HG03565 (cell line): ENCODE measurements around the gene PANK4.
"Not testable (repeated sequence)": the region's sequence is repeated elsewhere in the genome, so short reads cannot be mapped to it uniquely, and the experiment has no call there.

ENCODE experiments used
- ATAC-seq: cut with Tn5 transposase; IDR thresholded peaks from one replicate; pipeline ENCODE4 v1.9.1; 2021; ENCODE audit warnings: mild to moderate bottlenecking, moderate library complexity; ENCODE audit not compliant: unreplicated experiment

PANK4 gene

DNA sequence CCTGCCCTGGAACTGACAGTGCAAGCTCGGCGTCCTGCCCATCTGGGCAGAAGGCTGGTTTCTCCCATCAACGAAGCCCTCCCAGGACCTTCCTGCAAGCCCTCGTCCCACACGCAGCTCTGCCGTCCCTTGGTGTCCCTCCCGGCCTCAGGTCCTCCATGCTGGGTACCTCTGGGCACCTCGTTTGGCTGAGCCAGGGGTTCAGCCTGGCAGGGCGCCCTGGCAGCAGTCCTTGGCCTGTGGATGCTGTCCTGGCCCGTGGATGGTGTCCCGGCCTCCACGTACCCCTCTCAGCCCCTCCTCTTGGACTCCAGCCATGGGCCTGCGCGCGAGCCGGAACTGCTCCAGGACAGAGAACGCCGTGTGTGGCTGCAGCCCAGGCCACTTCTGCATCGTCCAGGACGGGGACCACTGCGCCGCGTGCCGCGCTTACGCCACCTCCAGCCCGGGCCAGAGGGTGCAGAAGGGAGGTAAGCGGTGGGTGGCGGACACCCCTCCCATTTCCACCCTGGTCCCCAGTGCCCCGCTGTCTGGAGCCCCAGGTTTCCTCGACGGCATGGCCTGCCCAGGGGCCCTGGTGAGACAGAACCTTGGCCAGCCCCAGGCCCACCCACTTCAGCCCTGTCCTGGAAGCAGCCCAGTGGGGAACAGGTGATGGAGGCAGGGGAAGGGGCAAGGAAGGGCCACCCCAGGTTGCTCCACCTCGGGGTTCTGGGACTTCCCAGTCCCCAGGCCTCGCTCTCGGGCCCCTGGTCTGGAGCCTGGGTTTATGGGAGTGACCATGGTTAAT is 33.3 kb upstream of the PANK4 start:
- ATAC-seq, result no peak

DNA sequence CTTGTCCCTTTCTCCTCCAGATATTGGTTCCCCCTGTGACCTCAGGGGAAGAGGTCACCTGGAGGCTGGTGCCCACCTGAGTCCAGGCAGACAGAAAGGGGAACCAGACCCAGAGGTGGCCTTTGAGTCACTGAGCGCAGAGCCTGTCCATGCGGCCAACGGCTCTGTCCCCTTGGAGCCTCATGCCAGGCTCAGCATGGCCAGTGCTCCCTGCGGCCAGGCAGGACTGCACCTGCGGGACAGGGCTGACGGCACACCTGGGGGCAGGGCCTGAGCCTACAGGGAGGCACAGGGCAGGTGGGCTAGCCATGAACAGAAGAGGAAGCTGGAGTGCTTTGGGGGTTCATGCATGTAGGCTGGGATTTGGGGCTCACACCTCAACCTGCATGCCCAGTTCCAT is 32.5 kb upstream of the PANK4 start:
- no peak for ATAC-seq

DNA sequence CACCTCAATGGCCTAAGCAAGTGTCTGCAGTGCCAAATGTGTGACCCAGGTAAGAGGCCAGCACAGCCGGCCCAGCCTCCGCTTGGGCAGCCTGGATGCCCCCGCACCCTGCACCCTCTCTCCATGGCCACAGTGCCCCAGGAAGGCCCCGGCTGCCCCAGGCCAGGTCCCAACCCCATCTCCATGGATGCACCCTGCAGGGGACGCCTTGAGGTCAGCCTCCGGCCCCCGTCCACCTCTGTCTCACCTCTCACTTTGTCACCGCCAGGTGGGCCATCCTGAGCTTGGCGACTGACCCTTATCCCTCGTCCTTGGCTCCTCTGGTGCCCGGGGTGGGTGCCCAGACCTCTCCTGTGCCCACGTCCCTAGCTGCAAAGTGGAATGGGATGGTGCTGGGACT is 32.0 kb upstream of the PANK4 start:
- ATAC-seq, result no peak

DNA sequence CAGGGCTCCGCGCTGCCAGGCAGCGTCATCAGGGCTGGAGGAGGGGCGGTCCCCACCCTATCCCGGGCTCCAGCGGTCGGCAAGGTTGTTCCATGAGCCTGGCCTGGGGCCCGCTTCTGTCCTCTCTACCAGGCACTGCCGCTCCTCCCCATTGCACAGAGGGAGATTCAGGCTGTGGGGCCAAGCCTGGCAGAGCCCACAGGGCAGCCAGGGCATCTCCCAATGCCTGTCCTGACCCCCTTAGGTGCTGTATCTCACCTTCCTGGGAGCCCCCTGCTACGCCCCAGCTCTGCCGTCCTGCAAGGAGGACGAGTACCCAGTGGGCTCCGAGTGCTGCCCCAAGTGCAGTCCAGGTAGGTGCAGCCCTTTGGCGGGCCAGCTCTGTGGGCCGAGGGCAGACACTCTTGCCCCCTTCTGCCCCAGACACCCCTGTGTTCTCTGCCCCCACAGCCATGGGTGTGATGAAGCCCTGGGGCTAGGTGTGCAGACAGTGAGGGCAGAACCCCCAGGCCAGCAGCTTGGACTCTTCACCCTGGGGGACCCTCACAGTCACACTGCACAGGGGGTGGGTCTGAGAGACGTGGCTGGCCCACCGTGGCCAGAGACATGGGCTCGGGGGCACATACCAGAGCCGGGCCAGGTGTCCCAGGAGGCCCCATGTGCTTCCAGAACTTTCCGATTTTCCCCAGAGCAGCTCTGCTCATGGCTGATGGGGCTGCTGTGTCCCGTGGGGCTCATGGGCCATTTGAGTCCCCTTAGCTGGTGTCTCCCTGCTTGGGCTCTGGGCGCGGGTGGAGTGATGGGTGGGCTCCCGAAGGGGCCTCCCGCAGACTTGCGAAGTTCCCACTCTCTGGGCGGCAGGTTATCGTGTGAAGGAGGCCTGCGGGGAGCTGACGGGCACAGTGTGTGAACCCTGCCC is 31.3 kb upstream of the PANK4 start:
- ATAC-seq, result no peak

DNA sequence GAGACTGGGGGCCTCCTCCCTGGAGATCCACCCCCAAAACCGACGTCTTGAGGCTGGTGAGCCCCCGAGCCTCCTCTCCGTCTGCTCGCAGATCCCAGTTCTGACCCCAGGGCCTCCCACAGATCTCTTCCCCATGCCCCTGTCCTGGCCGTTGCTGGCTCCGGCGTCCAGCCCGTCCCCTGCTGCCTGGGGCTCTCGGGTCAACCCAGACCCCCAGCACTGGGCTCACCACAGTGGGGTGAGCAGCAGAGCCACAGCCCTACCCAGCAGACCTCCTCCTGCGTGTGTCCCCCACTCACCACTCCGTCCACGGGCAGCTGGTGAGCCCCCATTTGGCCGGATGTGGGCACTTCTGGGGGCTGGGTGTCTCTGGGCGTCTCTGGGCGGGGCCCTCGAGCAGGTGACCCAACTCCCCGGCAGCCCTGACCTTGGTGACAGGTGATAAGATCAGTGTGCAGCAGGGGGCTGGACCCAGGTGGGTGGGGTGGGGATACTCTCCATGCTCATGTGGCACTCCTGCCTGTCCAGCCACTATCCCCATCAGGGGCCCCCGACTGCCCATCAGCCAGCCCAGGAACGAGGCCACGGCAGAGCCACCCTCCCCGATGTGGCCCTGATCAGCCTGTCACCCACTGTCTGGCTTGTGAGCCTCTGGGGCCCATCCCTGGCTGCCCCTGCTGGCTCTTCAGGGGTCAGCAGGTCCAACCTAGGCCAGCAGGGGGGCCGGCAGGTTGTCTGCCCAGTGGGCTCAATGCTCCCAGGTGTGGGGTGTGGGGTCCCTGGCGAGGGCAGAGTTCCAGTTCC is 30.5 kb upstream of the PANK4 start:
- ATAC-seq, result no peak

DNA sequence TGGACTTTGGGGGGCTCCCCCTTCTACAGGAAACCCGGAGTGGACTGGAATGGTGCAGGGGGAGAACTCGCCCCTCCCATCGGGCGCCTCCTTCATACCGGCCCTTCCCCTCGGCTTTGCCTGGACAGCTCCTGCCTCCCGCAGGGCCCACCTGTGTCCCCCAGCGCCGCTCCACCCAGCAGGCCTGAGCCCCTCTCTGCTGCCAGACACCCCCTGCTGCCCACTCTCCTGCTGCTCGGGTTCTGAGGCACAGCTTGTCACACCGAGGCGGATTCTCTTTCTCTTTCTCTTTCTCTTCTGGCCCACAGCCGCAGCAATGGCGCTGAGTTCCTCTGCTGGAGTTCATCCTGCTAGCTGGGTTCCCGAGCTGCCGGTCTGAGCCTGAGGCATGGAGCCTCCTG is 29.9 kb upstream of the PANK4 start, which contains the start of gene TNFRSF14:
TNFRSF14 (plus strand) TSS at position 95 of the 401 bp plus-strand sequence; CDS start at position 389, 294 bp downstream.
- ATAC-seq, result no peak

DNA sequence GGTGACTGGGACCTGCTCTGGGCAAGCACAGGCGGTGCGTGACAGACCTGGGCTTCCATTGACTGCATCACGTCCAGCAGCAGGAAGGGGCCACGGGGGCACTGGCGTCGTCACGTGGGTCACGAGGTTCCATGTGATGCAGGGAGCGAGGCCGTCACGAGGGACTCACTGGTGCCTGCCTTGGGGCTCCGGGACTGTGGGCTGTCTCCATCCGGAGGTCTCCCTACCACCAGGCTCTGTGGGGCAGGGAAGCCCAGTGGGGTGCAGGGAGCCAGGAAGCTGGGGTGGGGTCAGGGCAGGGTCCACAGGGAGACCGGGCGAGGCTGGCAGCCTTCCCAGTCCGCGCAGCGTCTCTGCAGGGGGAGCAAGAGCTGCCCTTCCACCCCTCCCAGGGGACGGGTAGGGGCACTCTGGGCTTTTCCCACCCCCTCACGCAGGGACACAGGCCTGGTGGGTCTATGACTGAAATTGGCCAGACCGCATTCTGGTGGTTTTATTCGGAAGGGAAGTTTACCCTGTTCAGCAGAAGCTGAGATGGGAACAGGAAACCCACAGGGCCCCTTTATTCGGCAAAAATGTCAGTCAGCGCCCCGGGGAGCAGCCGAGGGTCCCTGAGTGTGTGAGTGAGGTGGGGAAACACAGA is 29.4 kb upstream of the PANK4 start:
- ATAC-seq, result no peak

DNA sequence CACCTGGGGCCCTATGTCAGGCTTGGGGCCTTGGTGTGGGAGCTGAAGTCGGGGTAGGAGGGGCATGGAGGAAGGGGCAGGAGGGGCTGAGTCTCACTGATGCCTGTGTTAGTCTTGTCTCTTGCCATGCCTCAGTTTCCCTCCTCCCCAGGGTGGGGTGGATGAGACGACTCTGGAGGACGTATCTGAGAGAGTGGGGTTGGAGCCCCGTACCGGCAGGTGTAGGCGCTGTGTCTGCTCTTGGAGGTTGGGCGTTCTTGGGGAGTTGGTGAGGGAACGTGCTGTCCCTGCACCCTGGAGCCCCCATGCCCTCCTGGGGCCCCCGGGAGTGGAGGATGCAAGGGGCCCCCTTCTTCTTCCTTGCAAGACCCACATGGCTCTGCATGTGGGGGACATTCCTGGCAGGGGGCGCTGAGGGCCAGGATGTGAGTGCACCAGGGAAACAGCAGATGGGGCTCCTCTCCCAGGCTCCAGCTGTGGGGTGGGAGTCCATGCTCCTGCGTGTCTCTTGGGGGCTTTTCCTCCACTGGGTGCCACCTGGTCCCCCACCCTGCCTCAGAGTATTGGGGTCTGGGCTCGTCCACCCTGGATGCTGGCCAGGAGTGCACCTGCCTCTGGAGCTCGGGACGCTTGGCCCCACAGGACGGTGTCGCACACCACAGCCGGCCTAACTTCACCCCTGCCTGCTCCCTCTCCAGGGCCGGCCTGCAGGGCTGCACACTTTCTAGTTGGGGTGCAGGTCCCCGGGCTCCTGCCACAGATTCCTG is 28.4 kb upstream of the PANK4 start:
- no peak for ATAC-seq

DNA sequence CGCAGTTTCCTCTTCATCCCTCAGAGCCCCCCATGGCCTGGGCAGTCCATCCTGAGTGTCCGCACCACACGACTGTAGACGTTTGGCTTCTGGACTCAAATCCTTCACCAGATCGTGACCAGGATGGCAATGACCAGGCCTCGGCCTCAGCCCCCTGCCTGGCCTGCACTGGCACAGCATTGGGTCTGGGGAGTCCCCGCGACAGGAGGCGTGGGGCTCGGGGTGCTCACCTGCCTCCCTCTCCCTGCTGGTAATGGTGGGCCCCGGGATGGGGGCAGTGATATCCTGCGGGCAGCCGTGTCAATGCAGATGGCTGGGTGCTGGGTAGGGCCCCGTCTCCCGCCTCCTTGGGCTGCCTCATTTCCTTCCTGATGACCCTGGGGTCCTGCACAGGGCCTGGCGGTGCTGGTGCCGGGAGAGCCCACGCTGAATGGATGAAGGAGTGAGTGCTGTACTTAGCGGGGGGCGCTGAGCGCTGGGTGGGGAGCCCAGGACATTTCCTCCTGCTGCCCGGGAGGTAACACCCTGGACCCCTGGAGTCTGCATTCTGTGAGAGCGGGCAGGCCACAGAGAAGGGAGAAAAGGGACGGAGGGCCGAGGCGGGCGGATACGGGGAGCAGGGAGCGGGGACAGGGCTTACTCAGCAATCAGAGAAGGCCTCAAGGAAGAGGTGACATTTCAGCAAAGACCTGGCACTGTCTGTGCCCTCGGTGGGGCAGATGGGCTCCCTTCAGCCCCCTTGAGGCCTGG is 27.6 kb upstream of the PANK4 start:
- ATAC-seq, result no peak

DNA sequence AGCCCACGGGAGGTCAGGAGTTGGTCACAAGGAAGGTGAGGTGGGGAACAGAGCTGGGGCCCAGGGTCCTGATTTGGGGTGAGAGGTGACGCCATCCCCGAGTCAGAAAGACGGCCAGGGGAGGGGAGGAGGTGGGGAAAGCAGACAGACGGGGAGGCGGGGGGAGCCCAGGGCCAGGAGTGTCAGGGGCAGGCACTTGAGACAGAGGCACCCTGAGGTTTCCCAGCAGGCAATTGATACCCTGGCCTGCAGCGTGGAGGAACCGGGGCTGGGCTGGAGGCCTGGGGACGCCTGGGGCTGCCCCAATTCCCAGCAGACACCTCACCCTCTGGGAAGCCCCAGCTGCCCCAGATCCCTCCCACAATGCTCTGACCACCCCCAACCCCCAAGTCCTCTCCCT is 26.7 kb upstream of the PANK4 start:
- ATAC-seq, result not testable (repeated sequence)

DNA sequence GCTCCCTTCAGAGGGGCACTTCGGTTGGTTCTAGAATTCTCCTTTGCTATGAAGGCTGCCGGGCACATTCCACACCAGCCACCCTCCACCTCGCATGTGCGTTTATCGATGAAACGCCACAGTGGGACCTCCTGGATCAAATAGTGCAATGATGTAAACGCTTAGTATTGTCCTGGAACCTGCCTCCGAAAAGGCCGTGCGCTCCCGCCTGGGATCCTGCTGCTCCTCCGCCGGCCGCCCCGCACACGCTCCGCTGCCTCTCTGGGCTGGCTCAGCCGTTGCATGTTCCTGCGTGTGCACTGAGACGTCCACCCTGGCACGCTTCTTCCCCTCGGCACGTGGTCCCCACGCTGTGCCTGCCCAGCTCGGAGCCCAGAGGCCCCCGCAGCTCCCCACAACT is 25.8 kb upstream of the PANK4 start:
- no peak for ATAC-seq

DNA sequence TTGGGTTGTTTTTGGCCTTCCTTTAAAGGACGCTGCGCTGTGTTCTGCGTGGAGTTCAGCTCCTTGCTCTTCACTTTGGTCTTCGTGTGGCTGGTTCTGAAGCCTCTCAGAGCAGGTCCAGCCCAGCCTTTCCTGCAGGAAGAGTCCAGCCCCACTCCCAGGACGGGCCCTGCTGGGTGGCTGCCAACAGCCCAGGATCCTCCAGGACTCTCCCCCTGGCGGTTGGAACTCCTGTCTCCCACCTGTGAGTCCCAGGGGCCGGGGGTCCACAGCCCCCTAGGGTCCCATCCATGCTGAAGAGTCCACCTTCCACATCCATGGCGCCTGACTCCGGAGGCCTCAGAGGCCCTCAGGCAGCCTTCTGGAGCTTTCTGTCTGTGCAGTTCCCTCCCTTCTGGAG is 25.1 kb upstream of the PANK4 start:
- ATAC-seq, result not testable (repeated sequence)

DNA sequence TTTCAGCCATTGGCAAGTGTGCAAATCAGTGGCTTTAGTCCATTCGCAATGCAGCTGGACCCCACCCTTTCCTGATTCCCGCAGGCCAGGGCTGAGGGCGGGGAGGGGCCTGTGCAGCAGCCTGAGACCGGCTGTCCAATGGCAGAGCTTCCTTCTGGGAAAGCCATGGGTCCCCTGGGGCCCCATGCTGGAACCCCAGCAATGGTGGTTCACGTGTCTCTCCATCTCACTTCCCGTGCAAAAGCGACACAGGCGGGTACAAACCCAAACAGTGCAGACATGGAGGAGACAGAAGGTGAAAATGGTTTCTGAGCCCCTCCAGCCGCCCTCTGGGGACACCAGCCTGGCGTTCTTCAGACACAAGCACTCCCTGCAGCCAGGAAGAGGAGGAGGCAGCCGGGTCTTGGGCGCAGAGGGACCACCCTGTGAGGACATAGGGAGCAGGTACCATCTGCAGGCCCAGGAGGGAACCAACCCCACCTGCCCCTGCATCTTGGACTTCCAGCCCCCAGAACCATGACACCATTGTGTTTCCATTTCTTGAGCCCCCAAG is 24.0 kb upstream of the PANK4 start:
- not testable (repeated sequence) for ATAC-seq

DNA sequence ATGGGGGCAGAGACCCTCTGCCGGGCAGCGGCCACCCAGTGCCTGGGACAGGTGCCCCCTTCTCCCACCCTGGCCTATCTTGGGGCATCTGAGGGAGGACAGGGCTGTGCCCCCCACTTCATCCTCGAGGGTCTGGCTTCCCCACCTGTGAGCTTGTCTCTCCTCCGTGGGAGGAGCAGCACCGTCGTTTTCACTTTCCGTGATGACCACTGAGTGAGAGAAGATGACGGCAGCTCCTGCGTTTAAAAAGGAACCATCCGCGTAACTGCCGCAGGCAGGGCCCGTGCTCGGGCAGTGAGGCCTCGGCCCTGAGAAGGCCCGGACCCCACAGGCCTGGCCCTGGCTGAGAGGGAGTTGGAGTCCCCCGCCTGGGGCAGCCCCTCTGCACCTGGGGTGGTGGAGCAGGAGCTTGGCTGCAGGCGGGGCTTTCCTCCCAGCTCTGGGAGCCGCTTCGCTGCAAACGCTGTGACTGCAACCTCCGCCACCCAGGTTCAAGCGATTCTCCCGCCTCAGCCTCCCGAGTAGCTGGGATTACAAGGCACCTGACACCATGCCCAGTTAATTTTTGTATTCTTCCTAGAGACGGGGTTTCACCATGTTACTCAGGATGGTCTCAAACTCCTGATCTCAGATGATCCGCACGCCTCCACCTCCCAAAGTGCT is 23.1 kb upstream of the PANK4 start:
- not testable (repeated sequence) for ATAC-seq

DNA sequence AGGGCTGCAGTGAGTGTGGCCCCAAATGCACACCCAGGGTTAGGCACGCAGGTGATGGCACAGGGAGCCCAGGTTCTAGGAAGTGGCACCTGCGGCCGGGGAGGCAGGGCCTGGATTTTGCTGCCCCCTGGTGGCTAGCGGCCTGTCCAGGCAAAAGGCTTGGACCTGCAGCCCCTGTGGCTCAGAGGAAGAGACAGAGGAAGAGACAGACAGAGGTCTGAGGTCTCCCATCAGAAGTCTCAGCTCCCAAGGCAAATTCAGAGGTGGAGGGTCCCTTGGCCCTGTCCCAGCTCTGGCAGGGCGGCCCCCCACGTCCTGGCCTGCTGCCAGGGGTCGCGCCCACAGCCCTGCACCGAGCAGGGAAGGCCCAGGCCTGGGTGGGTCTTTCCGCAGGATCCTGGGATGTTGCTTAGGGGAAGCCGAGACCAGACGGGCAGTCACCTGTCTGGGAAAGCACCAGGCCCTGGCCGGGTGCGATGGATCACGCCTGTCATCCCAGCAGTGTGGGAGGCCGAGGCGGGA is 21.7 kb upstream of the PANK4 start:
- ATAC-seq, result no peak

DNA sequence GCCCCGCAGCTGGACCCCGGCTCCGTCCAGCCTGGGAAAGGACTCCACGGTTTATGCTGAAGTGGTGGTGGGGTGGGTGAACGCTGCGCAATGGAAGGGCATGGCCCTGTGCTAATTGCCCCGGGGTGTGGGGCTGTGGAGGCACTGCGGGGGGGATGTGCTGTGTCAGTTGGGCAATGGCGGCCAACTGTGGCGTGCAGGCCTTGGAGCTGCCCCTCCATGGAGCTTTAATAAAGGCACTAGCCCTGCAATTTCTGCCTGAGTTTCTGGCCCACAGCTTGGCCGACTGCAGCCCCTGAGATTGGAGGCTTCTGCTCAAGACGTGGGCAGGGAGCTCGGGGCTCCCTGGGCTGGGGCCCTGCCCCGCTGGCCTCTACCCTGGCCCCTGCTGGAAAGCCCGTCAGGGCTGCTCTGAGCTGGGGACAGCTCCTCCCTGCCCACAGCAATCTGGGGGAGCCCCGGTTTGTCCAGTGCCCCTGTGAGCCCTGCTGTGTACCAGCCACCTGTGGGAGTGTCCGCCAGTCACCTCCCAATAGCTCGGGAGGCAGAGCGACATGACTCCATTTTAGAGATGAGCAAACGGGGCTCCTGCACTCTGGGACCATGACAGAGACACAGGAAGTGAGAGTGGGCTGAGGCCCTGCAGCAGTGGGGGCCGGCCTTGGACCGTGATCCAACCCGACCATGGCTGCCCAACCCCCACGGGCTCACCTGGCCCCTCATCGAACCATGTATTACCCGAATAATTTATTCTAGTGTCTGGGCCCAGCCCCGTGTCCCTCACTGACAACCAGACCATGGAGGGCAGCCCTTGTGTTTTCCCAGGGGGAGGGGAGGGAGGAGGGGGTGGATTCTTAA is 21.0 kb upstream of the PANK4 start:
- no peak for ATAC-seq
